ENCODE data around the gene IRF2BPL.

IRF2BPL gene
- long read RNA-seq, full-length matches to known transcripts: 2 of 2 reads
- long read RNA-seq, partial matches to known transcripts: 0 of 2 reads
- long read RNA-seq, other reads (novel, unspliced or antisense): 0 of 2 reads

- H3K27ac ChIP-seq (replicated peaks): peak within 1 kb of the TSS; percentile 94
- peak; percentile 76 to 89 for DNase-seq (ENCODE audit: low read depth in 1 of 2, low spot score in 1 of 2)
- no peaks in the 10 kb centered on the region for H3K27me3 ChIP-seq (ENCODE audit: insufficient read depth, poor library complexity, severe bottlenecking)
- peak within 1 kb of the TSS; percentile 40 for H3K4me3 ChIP-seq (replicated peaks; ENCODE audit: insufficient read depth, low read length)
- TF ChIP-seq CTCF (IDR thresholded peaks at IDR 0.05; ENCODE audit: insufficient read depth, low read length) (no peak), POLR2AphosphoS5 (IDR thresholded peaks at IDR 0.05; ENCODE audit: low read depth) (peak; percentile 57), SPI1 (IDR thresholded peaks at IDR 0.05; ENCODE audit: borderline replicate concordance, low read depth) (peak; percentile 82)
Measured at GRCh38 chr14:77028384-77029231, at the start of gene IRF2BPL. TSS of gene IRF2BPL (minus strand) at chr14:77028708. CDS start at chr14:77027792, 916 bp downstream.

- TF ChIP-seq CTCF (IDR thresholded peaks at IDR 0.05; ENCODE audit: insufficient read depth, low read length): no peak
- TF ChIP-seq GABPA (IDR thresholded peaks at IDR 0.05; ENCODE audit: low read depth): no peak
- TF ChIP-seq POLR2AphosphoS5 (IDR thresholded peaks at IDR 0.05; ENCODE audit: low read depth): no peak
- no peak for TF ChIP-seq SPI1 (IDR thresholded peaks at IDR 0.05; ENCODE audit: borderline replicate concordance, low read depth)
- TF ChIP-seq REST (IDR thresholded peaks at IDR 0.05; ENCODE audit: insufficient replicate concordance, low read depth): no peak
- H3K27me3 ChIP-seq (ENCODE audit: insufficient read depth, poor library complexity, severe bottlenecking): no peaks in the 10 kb centered on the region
- no peak for DNase-seq (ENCODE audit: low read depth in 1 of 2, low spot score in 1 of 2)
- no peak overlapping the region for H3K4me3 ChIP-seq (replicated peaks; ENCODE audit: insufficient read depth, low read length)
- no peak overlapping the region for H3K27ac ChIP-seq (replicated peaks)
Measured at GRCh38 chr14:77077040-77077439, 48.5 kb upstream of the IRF2BPL start.

GRCh38 chr14:77076113-77076631, 47.7 kb upstream of the IRF2BPL start:
- H3K27ac ChIP-seq (replicated peaks): no peak overlapping the region
- TF ChIP-seq POLR2AphosphoS5 (IDR thresholded peaks at IDR 0.05; ENCODE audit: low read depth) (no peak), GABPA (IDR thresholded peaks at IDR 0.05; ENCODE audit: low read depth) (no peak), CTCF (IDR thresholded peaks at IDR 0.05; ENCODE audit: insufficient read depth, low read length) (no peak), SPI1 (IDR thresholded peaks at IDR 0.05; ENCODE audit: borderline replicate concordance, low read depth) (no peak), REST (IDR thresholded peaks at IDR 0.05; ENCODE audit: insufficient replicate concordance, low read depth) (no peak)
- H3K4me3 ChIP-seq (replicated peaks; ENCODE audit: insufficient read depth, low read length): no peak overlapping the region
- no peak for DNase-seq (ENCODE audit: low read depth in 1 of 2, low spot score in 1 of 2)
- no peaks in the 10 kb centered on the region for H3K27me3 ChIP-seq (ENCODE audit: insufficient read depth, poor library complexity, severe bottlenecking)

All from HL-60 (cell line).